Measurements from ENCODE around the gene RSPH9.
A peak's percentile ranks its signal among the peaks of the same experiment; 100 is the strongest.

The RSPH9 gene

DNA sequence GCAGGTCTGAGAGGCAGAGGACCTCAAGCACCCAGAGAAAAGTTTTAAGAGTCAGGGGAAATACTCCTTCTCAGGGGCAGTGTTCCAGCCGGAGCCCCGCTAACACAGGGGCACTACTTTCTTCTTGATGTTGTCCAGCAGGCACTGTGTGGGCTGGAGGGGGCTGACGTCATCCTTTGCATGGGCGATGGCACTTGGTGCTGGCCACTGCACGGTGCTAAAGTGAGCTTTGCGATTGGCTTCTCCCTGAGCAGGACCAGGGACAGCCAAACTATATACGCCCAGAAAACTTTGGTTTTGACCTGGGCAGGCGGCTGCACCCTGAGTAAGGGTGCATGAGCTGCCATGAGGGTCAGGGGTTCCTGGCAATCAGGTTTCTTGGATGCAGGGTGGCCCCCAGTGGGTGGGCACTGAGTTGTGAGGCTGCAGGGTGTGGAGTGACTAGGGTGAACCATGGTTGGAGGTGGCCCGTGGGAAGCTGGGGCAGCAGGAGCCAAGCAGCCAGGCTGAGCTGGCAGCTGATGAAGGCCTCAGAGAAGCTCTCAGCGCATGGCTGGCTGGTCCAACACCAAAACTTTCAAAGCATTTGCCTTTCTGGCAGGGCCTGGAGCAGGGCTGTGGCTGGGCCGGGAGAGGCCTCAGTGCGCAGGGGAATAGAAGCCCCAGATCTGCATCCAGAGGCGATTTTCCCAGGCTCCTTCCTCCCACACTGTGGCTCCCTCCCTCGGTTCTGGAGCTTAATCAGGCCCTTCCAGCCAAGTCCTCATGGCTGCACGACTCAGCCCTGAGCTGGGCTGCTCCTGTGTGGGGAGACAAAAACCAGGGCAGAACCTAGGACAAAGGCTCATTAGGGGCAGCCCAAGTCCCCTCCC lies 24.4 kb downstream of the RSPH9 start:
- peak; percentile 9 to 44 for DNase-seq

DNA sequence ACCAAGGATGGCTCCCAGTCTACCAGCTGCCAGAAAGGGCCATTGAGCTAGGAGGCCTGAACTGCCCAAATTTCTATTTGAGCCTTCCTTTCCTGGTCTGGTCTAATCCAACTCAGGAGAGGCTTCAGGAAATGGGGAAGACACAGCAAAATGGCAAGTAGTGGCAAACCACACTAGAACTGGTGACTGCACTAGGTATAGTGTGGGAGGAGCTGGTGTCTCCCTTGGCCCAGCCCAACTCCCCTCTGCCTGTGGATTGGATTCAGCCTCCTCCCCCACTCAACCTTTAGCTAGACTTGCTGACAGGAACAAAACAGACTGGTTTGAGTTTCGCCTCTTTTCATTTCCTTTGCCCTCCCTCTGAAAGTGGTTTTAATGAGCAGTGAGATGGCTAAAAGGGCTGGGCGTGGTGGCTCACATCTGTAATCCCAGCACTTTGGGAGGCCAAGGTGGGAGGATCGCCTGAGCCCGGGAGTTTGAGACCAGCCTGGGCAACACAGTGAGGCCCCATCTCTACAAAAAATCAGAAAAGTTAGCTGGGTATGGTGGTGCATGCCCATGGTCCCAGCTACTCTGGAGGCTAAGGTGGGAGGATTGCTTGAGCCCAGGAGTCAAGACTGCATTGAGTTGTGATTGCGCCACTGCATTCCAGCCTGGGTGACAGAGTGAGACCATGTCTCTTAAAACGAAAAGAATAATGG lies 25.2 kb downstream of the RSPH9 start:
- no peak for DNase-seq

DNA sequence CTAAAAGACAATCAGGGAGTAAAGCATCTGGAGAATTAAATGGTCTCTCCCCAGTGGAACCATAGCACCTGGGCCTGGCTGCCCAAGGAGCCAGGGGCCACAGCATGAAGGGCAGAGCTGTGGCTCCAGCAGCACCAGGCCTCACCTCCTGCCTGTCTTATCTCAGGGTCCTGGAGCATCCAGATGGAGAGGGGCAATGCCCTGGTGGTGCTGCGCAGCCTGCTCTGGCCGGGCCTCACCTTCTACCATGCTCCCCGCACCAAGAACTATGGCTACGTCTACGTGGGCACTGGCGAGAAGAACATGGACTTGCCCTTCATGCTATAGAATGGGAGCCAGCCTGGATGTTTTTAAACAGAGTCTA lies 25.8 kb downstream of the RSPH9 start:
- no peak for DNase-seq

DNA sequence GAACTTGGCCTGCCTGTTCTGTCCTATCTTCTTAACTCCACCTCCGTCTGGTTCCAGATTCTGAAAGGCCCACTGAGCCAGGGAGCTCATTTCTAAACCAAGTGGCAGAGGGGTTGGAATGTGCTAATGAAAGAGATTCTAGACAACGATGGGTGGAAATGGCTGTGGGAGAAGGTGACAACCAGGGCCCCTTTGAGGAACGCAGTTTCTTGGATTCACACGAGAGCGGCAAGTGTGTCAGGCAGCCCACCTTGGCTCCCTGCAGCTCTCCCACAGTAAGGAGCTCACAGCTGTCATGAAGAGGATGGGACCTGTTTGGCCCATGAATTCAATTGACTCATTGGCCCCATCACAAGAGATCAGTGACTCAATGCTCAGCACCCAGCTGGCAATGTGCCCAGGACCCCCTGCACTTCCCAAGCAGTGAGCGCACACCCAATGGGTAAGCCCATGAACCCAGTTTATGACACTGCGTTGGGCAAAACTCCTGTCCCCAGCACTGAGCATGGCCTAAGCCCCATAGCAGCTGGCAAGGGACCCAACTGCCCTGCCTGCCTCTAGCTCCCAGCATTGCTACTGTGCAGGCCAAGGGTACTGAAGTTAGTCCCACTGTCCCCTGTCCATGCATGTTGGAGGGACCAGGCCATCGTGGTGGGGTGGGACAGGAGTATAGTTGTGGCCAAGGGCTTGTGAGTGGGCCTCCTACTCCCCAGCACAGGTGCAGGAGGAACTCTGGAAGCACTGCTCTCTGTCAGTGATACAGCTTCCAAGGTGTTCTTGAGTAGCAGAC lies 26.4 kb downstream of the RSPH9 start:
- DNase-seq: no peak

DNA sequence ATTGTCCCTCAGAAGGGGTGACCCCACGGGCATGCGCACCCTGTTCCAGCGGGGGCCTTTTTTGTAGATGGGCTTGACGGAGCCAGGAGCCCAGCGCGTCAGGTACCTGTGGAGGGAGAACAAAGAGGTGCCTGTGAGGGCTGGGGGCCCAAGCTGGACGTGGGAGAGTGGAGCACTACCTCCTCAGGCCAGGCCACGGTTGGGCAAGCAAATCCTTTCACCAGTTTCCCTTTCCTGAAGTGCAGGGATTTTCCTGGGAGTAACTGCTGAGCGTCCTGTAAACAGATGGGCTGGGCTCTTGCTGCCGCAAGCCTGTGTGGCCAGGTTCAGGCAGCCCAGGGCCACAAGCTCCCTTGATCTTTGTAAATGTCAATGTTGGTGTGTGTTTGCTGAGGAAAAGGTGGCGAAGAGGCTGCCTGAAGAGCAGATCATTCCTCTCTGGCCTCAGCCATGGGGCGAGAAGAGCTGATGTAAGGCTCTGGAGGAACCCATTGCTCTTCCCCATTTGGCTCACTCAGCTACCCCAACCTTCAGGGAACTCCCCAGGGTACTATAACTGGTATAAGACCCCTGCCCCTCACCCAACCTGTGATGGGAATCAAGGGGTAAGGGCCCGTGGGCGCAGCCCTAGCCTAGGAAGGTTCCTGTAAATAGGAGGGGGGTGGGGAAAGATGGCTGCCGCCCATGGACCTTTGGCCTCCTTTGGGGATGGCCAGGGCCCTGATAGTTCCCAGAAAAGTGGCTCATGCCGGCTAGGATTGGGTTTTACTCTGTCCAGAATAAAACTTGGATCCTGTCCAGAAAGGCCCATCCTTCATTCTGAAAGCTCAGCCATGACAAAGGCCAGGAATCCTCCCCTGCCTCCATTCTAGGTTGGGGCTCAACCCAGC lies 27.2 kb downstream of the RSPH9 start:
- no peak for DNase-seq

DNA sequence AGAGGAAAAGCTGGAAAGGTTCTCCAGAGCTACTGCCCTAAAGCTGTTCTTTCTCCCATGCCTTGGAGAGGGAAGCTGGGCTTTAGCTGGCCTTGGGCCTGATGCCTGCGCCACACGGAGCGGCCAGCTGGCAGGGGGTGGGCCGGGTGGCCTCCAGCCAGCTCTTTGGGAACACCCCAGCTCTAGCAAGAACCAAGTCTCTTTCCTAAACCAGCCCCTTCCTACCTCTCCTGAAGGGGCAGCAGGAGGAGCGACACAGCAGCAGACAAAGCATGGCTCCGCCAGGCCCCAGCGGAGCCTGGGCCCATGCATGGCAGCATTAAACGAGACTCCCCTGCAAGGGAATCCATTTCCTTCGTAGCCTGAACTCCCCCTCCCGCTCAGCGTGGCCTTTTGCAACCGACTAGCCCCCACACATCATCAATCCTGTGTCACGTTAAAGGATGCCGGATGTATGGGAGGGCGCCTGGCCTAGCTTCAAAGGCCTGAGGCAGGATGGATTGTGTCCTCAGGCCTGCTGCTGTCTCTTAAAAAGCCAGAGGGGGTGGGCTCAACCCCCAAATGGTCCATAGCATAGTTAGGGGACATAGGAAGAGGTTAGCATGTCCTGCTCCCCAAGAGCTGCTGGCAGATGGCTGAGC lies 28.7 kb downstream of the RSPH9 start:
- no peak for DNase-seq

DNA sequence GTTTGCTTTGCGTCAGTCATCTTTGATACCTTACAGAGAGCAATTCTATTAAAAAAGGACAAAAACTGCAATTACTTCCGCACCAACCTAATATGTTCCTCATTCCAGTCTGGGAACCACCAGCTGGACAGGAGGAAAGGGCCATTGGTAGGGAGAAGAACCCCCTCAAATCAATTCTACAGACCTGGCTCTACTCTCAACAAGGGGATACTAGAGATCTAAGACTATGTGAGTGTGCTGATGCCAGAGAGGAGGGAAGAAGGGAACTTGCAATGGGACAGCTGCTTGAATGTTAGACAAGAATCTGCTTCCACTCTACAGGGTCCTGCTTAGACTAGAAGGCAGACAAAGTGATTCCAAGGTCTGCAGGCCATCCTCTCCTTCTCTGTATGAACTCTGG lies 29.5 kb downstream of the RSPH9 start:
- DNase-seq: no peak

DNA sequence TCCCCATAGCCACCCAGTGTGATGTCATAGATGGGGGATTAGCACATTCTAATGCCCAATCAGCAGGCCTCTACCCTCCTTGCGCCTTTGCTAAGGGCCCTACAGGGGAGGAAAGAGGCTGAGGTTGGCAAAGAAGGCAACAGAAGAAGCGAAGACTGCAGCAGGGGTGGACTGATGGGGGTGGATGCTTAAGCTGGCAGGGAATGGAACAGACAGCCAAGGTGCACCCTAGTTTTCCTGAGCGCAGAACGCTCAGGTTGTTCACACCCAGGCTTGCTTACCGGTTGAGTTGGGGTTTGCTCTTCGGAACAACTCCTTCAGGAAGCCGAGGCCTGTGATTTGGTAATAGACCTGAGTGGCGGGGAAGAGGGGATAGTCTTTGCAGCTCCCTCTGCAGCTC lies 30.1 kb downstream of the RSPH9 start:
- DNase-seq: no peak

DNA sequence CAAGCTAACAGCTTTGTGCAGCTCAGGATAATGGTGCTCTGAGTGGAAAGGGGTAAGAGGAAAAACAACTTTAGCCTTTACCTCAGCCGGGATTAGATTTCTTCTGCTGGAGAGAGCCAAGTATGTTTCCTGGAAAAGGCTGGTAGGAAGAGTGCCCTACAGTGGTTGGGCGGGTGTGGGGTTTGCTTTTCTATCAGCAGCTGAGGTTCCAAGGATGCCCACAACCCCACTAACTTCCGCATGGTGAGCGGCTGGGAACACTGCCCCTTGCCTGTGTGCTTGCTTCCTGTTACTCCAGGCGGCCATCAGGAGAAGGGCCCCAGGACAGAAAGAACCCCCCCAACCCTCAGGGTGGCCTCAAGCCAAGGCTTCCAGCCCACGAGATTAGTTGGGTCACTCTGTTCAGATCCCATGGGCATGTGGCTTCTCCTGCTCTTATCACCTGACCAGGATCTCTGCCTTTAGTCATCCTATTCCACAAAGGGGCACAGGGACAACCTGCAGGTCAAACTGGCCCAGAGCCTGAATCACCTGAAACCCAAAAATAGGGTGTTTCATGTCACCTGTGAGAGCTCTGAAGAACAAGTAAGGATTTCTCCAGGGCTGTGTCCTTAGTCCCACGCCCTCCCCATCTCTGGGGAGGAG lies 32.2 kb downstream of the RSPH9 start:
- no peak for DNase-seq

DNA sequence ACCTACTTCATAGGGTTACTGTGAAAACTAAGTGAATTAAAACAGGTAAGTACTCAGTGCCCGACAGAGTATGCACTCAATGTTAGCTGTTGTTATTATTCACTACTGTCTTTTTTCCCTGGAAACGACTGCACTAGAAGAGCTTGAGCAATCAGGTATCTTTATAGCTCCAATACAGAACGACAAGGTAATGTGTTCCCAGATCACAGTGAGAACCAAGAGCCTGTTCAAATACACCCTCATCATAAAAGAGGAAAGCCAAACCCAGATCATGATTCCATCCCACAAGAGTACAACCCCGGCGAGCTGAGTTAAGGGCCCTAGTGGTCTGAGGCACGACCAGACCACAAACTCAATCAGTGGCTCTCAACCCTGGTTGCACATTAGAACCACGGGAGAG lies 32.9 kb downstream of the RSPH9 start:
- DNase-seq: no peak

DNA sequence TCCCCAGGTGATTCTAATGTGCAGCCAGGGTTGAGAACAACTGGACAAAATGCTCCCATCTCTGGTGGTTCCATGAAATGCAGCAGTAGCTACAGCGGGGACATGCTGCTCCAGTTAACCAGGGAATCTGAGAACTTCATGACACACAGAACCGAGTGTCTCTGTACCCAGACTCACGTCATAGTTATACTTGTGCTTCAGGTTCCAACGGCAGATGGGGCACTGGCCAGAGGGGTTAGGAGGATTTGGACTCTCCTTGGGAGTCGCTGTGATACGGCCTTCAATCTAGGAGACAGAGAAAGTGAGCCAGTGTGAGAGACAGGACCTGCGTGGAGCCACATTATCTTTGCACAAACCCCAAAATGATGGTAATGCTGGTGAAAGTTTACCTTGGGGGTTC lies 33.5 kb downstream of the RSPH9 start:
- DNase-seq: no peak

DNA sequence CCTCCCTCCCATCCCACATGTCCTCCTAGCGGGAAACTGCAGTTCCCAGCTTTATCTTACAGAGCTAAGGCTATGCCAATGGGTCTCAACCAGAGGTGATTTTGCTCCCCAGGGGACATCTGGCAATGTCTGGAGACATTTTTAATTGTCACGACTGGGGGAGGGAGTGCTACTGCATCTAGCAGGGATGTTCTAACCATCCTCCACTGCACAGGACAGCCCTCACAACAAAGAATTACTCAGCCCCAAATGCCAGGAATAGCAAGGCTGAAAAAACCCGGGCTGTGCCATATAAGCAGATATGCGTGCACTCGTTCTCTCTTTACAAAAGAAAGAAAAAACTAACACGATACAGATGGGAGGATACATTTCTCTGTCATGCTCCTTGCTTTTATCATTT lies 34.2 kb downstream of the RSPH9 start:
- DNase-seq: no peak

DNA sequence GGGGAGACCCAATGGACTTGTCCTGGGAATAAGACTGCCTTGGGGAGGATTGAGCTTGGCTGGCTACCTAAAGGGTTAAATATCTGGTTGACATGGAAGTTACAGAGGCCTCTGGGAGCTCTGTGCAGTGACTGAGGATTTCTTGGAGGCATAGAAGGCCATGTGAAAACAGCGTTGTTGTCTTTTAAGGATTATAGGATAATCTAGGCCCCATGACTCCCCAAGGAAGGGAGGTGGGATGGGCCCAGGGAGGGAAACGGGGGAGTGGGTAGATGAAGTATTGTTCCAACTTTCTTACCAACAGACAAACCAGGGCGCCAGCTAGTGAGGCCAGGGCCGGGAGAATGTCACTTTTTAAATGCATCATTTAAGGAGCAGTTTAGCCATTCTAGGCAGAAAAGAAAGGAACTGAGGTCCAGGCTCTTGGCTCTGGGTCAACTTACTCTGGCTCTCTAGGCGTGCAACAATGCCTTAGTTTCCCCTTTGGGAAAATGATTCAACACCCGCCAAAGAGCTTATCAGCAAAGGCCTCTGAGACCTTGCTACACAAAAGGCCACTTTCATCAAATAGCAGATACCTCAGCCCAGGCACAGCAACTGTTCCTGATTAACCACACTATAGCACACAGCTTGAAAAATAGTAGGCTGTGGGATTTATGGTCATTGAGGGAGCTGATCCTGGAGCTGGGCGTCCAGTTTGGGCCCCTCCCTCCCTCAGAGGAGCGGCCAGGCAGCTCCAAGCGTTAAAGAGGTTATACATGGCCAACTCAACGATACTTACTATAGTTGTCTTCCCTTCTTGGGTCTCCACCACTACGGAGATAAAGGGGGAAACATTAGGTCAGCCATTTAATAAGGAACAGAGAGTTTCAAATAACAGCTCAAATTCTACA lies 35.7 kb downstream of the RSPH9 start:
- DNase-seq: no peak

DNA sequence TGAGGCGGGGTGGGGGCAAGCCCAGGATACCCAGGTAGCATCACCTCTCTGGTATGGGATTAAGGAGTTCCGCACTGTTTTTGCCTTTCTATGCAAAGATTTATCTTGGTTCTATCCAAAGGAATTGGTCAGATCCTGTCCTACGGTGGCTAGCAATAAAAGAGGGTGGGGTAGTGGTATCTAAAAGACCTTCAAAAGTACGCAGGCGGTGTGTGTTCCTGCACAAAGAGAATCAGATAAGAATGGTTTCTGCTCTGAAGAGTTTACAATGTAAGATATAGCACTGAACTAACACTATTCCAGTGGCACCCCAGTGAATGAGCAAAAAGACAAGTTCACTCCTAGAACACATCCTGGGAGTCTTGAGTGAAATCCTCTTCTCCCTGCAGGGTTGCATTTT lies 36.5 kb downstream of the RSPH9 start:
- no peak for DNase-seq

DNA sequence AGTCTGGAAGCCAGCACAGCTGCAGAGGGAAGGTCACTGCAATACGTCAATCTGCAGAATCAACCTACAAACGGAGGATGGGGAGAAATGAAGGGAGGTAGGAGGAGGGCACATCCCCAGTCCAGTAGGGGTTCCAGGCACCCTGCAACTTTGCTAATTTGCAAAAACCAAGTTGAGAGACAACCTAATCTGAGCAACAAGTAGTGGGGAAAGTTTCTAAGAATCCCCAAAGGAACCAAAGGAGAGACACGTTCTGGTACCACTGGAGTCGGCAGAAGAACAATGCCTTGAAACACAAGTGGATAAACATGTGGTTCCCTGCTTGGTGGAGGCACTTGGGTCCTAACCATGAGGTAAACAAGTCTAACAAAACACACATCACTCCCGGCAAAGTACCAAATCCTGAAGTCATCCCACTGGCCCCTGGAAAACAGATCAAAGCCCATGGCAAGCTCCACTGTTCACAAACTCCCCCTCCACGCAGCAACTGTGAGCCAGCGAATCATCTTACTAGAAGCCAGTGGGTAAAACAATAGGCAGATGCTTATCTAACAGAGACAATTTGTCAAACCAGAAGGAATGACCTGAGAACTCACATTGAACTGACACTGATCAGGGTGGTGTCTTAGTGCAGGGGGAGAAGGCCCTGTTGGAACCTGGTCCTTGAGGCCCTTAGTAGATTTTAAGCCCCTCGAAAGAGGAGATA lies 38.0 kb downstream of the RSPH9 start:
- DNase-seq: no peak

DNA sequence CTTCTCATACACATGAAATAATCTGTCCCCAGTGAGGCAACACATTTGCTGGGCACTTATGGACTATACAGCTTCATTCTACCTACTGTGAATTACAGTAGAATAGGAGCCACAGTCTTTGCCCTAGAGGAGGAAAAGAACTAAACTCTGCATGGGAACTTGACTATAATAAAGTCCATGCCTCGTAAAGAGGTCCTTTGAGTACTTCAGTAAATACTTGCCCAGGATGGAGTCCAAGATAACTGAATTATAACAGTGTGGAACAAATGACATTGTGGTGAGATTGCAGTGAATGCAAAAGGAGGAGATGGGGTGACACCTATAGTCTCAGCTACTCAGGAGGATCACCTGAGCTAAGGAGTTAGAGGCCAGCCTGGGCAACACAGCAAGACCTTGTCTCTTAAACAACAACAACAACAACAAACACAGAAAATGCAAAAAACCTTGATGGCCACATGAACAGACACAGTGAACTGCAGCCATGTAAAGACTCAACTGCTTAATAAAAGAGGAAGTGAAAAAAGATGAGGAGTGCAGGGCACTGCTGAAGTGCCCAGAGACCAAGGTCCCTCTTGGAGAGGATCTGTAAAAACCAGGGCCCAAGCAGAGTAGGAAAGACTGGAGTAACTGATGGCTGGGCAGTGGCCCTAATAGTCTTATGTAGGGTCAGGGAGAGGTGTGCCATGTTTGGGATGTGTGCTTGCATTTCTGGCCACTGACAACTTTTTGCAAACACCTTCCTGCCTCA lies 39.0 kb downstream of the RSPH9 start:
- DNase-seq: no peak

DNA sequence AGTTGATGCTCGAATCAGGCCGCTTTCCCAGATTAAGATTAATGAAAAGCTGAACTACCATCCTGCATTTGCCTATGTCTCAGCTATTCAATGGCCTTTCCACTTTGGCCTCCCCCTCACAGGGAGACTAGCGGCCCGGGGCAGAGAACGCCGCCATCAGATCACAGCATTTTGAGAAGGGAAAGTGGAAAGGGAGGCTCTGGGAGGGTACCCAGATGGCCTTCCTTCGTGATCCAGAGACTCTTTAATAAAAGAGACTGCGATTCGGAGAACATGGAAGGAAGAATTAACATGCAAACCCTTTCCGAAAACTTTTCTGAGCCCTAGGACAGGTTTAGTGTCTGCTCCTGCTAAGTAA lies 42.2 kb downstream of the RSPH9 start:
- no peak for DNase-seq

DNA sequence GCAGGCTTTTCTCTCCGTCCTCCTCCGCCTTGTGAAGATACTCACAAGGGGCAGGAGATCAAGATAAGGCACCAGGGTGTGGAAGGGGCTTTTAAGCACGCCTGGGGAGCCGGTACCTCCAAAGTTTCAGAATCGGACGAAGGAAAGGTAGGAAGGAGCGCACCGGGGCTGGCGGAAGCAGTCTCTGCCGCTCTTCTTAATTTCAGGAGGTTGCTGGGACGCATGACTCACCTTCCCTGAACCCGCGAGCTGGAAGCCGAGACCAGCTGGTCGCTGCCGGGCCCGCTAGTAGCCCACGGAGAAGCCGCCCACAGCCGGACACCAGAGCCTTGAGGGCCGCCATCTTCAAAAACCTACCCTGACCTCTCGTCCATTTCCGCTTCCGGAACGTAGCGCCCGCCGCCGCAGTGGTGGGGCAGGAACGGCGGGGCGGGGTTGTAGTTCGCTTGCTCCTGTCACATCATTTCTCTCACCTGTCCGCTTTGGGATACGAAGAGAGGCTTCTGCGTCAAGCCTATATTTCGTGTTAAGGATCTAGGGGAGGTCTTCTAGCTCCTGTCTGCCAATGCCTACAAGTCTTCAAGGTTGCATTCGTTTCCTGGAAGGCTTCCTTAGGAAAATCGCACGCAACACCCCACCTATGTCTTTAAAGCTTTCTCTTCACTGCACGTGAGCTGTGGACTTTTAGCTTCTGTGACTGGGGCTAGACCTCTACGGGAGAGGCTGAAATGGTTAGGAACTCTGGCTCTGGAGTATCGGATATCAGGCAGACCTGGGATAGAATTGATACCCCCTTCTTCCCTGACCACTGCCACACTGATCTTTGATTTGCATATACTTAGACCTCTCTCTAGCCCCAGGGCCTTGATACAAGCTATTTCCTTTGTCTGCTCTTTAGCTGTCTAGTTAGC lies 42.9 kb downstream of the RSPH9 start, which contains the start of gene MRPS18A:
Gene MRPS18A, minus strand, starts transcription at position 355 of the 911 bp plus-strand sequence. Its CDS starts 12 bp downstream, at position 343.
- peak; percentile 72 to 75 for DNase-seq

Data from SHP77 (cell line).